OCI-LY7 (cell line): ENCODE data around the gene TRIM49D2. TPM values are rescaled to one million over a fixed set of nuclear protein-coding genes. Genes with fewer than 3 reads are reported as not detected.
"Not testable (repeated sequence)": the region's sequence is repeated elsewhere in the genome, so short reads cannot be mapped to it uniquely, and the experiment has no call there.

ENCODE experiments used
- Bru-seq: library from RNA; stranded (reverse); fragments of 400-500 nt; gene quantifications from one replicate; lab custom pipeline; 2021; lab: Mats Ljungman, UMichigan
- BruChase-seq, 2 experiments: library from RNA; stranded (reverse); fragments of 400-500 nt; gene quantifications; one replicate each; lab custom pipeline; 2021; lab: Mats Ljungman, UMichigan
- BruUV-seq: library from RNA; stranded (reverse); fragments of 400-500 nt; replicated peaks from 2 replicates; lab custom pipeline; 2021; lab: Mats Ljungman, UMichigan
- CTCF ChIA-PET: fragments of 300-600 bp; sonication (Branson Sonifier 250); formaldehyde crosslinking; loops from one replicate; lab custom pipeline; 2022; ENCODE audit warnings: antibody characterized with exemption; ENCODE audit not compliant: unreplicated experiment; lab: Charles Lee
- POLR2A ChIA-PET: fragments of 300-600 bp; sonication (Branson Sonifier 250); formaldehyde crosslinking; loops from one replicate; lab custom pipeline; 2022; ENCODE audit warnings: antibody characterized with exemption; lab: Charles Lee
- DNase-seq: peaks from one replicate; pipeline ENCODE4 v3.0.0-alpha.2; 2015; ENCODE audit warnings: low spot score
- H2AFZ ChIP-seq: fragments of 200-600 bp; sonication (generic), shearing (Covaris generic); 2 replicates; pipeline ENCODE4 v1.6.1; 2014; ENCODE audit warnings: mild to moderate bottlenecking, antibody characterized with exemption, low read length, moderate library complexity
- H3K27ac ChIP-seq: fragments of 200-600 bp; sonication (generic); 2 replicates; pipeline ENCODE4 v1.5.1; 2014; ENCODE audit warnings: mixed run types, low read depth, mild to moderate bottlenecking, moderate library complexity, low read length, inconsistent platforms; ENCODE audit not compliant: poor library complexity, severe bottlenecking
- H3K36me3 ChIP-seq: fragments of 200-600 bp; sonication (generic); 2 replicates; pipeline ENCODE4 v1.6.1; 2014; ENCODE audit warnings: mild to moderate bottlenecking, antibody characterized with exemption, low read length, moderate library complexity, mixed read lengths; ENCODE audit not compliant: insufficient read depth
- H3K4me1 ChIP-seq: fragments of 200-600 bp; sonication (generic); 2 replicates; pipeline ENCODE4 v1.5.1; 2014; ENCODE audit warnings: mild to moderate bottlenecking, low read length; ENCODE audit not compliant: insufficient read depth, poor library complexity, severe bottlenecking
- H3K4me2 ChIP-seq: fragments of 200-600 bp; sonication (generic); 2 replicates; pipeline ENCODE4 v1.6.1; 2014; ENCODE audit warnings: mild to moderate bottlenecking, low read length
- H3K4me3 ChIP-seq: fragments of 200-600 bp; sonication (generic); 2 replicates; pipeline ENCODE4 v1.5.1; 2014; ENCODE audit warnings: mild to moderate bottlenecking, low read depth, low read length; ENCODE audit not compliant: poor library complexity, severe bottlenecking
- H3K79me2 ChIP-seq: fragments of 200-600 bp; sonication (generic); 2 replicates; pipeline ENCODE4 v1.6.1; 2016; ENCODE audit warnings: low read depth, mild to moderate bottlenecking, low read length, moderate library complexity, mixed read lengths; ENCODE audit not compliant: insufficient read depth
- H3K9me2 ChIP-seq: fragments of 200-600 bp; sonication (generic); 2 replicates; pipeline ENCODE4 v1.6.1; 2016; ENCODE audit warnings: mild to moderate bottlenecking, low read length, mixed read lengths; ENCODE audit not compliant: insufficient read depth
- H3K9me3 ChIP-seq: fragments of 200-600 bp; sonication (generic); 2 replicates; pipeline ENCODE4 v1.6.1; 2014; ENCODE audit warnings: mild to moderate bottlenecking, mixed run types, low read length, mixed read lengths
- H4K20me1 ChIP-seq: fragments of 200-600 bp; sonication (generic); 2 replicates; pipeline ENCODE4 v1.6.1; 2014; ENCODE audit warnings: mild to moderate bottlenecking, antibody characterized with exemption, low read length, moderate library complexity, mixed read lengths; ENCODE audit not compliant: insufficient read depth
- intact Hi-C: fragments of 100-400 bp; cut with micrococcal nuclease; formaldehyde crosslinking; loops from one replicate; pipeline ENCODE4 v1.10.0; 2022; ENCODE audit not compliant: unreplicated experiment
- long read RNA-seq: library from polyadenylated mRNA; stranded (forward); transcript quantifications from one replicate; pipeline ENCODE4 v2.0.0, GENCODE V29; 2022
- total RNA-seq, 2 experiments: library from RNA; depleted of rRNA in 1 of 2; stranded (reverse); fragments of >200 nt in 1 of 2; shearing (Covaris generic) in 1 of 2; gene quantifications; 2 replicates each; pipeline ENCODE4 v1.2.3, GENCODE V29; 2014 to 2022

The TRIM49D2 gene
- total RNA-seq (2014; rRNA removed; shearing (Covaris generic)) (not detected in 2 replicates), total RNA-seq (2022) (not detected in 2 replicates), Bru-seq, nascent RNA (not detected), BruChase-seq, experiment 1, labeled RNA remaining after a 6-hour chase (not detected), BruChase-seq, experiment 2, labeled RNA remaining after a 2-hour chase (not detected)
- long read RNA-seq: 0 reads

GRCh38 chr11:89923764-89924163, at the start of gene TRIM49D2:
TSS of gene TRIM49D2 (plus strand) at chr11:89924064. CDS start at chr11:89926762, 2,698 bp downstream.
- H4K20me1 ChIP-seq, H3K4me2 ChIP-seq, H3K4me3 ChIP-seq, DNase-seq, POLR2A ChIA-PET, CTCF ChIA-PET, H3K4me1 ChIP-seq, H3K36me3 ChIP-seq, H3K9me3 ChIP-seq, H2AFZ ChIP-seq, H3K27ac ChIP-seq, H3K9me2 ChIP-seq, H3K79me2 ChIP-seq, BruUV-seq, intact Hi-C loops: not testable (repeated sequence)

GRCh38 chr11:89877511-89877910, 46.4 kb upstream of the TRIM49D2 start:
- BruUV-seq, H3K9me2 ChIP-seq, intact Hi-C loops, H3K4me3 ChIP-seq, H3K4me1 ChIP-seq, H3K79me2 ChIP-seq, POLR2A ChIA-PET, H3K27ac ChIP-seq, H3K36me3 ChIP-seq, H2AFZ ChIP-seq, H3K4me2 ChIP-seq, CTCF ChIA-PET, H4K20me1 ChIP-seq, H3K9me3 ChIP-seq, DNase-seq: not testable (repeated sequence)

- H3K4me2 ChIP-seq, H3K9me3 ChIP-seq, H3K27ac ChIP-seq, H3K4me1 ChIP-seq, H3K79me2 ChIP-seq, CTCF ChIA-PET, H3K4me3 ChIP-seq, H2AFZ ChIP-seq, POLR2A ChIA-PET, H3K36me3 ChIP-seq, H3K9me2 ChIP-seq, DNase-seq, intact Hi-C loops, BruUV-seq, H4K20me1 ChIP-seq: not testable (repeated sequence)
These were observed 30.6 kb upstream of the TRIM49D2 start for GRCh38 chr11:89893245-89893644.

GRCh38 chr11:89900809-89901208, 23.1 kb upstream of the TRIM49D2 start:
- H3K9me3 ChIP-seq, H3K36me3 ChIP-seq, BruUV-seq, POLR2A ChIA-PET, H3K4me1 ChIP-seq, CTCF ChIA-PET, H2AFZ ChIP-seq, H3K4me2 ChIP-seq, intact Hi-C loops, H4K20me1 ChIP-seq, H3K4me3 ChIP-seq, DNase-seq, H3K9me2 ChIP-seq, H3K79me2 ChIP-seq, H3K27ac ChIP-seq: not testable (repeated sequence)
